IMR-90 (cell line): Measurements from ENCODE around the gene ELMOD3. TPM values are rescaled to one million over a fixed set of nuclear protein-coding genes. Genes with fewer than 3 reads are reported as not detected.

ENCODE experiments used
- ATAC-seq: fragments of 200-7000 bp; cut with Tn5 transposase; 2 replicates; pipeline ENCODE4 v1.9.1; 2020; ENCODE audit warnings: low read depth, mild to moderate bottlenecking, moderate library complexity
- BruUV-seq: library from RNA; stranded (reverse); fragments of 400-500 nt; replicated peaks from 2 replicates; lab custom pipeline; 2021; lab: Mats Ljungman, UMichigan
- CTCF ChIA-PET: fragments of 300-600 bp; formaldehyde crosslinking; extraction: SDS; loops from one replicate; lab custom pipeline; 2021; ENCODE audit warnings: antibody characterized with exemption; lab: Yijun Ruan, JAX
- POLR2A ChIA-PET: fragments of 300-600 bp; sonication (Branson Sonifier 250); formaldehyde crosslinking; loops from one replicate; lab custom pipeline; 2022; ENCODE audit warnings: antibody characterized with exemption; ENCODE audit not compliant: unreplicated experiment; lab: Charles Lee
- DNase-seq: peaks from one replicate; pipeline ENCODE4 v3.0.0; 2013
- H2AFZ ChIP-seq: replicated peaks from 2 replicates; pipeline ENCODE3; 2013; ENCODE audit warnings: low read length, mild to moderate bottlenecking; ENCODE audit not compliant: poor library complexity
- H2AK5ac ChIP-seq: 2 replicates; pipeline ENCODE4 v1.6.1; 2013; ENCODE audit warnings: low read depth, low read length, inconsistent platforms
- H2AK9ac ChIP-seq: replicated peaks from 2 replicates; pipeline ENCODE3; 2013; ENCODE audit warnings: mild to moderate bottlenecking, low read depth, low read length, moderate library complexity; ENCODE audit not compliant: poor library complexity
- H2BK120ac ChIP-seq: 2 replicates; pipeline ENCODE4 v1.6.1; 2013; ENCODE audit warnings: low read depth, low read length, inconsistent platforms
- H2BK15ac ChIP-seq: 3 replicates; pipeline ENCODE4 v1.6.1; 2013; ENCODE audit warnings: low read depth, low read length, inconsistent platforms
- H2BK20ac ChIP-seq: 2 replicates; pipeline ENCODE4 v1.6.1; 2013; ENCODE audit warnings: low read depth, mild to moderate bottlenecking, inconsistent platforms, low read length, moderate library complexity
- H2BK5ac ChIP-seq: 2 replicates; pipeline ENCODE4 v1.6.1; 2013; ENCODE audit warnings: mild to moderate bottlenecking, low read depth, low read length, inconsistent platforms; ENCODE audit not compliant: poor library complexity, severe bottlenecking
- H3K14ac ChIP-seq: replicated peaks from 2 replicates; pipeline ENCODE4 v1.6.1; 2013; ENCODE audit warnings: low read depth, low read length, inconsistent platforms
- H3K18ac ChIP-seq: 2 replicates; pipeline ENCODE4 v1.6.1; 2013; ENCODE audit warnings: low read depth, low read length, control low read depth
- H3K23ac ChIP-seq: 2 replicates; pipeline ENCODE4 v1.6.1; 2013; ENCODE audit warnings: low read depth, low read length, inconsistent platforms
- H3K27ac ChIP-seq: 2 replicates; pipeline ENCODE4 v1.5.1; 2013; ENCODE audit warnings: mild to moderate bottlenecking, control low read depth, low read length; ENCODE audit not compliant: insufficient read depth
- H3K27me3 ChIP-seq: 2 replicates; pipeline ENCODE4 v1.6.1; 2013; ENCODE audit warnings: low read length; ENCODE audit not compliant: control insufficient read depth, insufficient read depth
- H3K36me3 ChIP-seq: 2 replicates; pipeline ENCODE4 v1.6.1; 2013; ENCODE audit warnings: low read length, mixed read lengths; ENCODE audit not compliant: control insufficient read depth, insufficient read depth
- H3K4ac ChIP-seq: 2 replicates; pipeline ENCODE4 v1.6.1; 2013; ENCODE audit warnings: low read depth, low read length, inconsistent platforms
- H3K4me1 ChIP-seq: 2 replicates; pipeline ENCODE4 v1.6.1; 2013; ENCODE audit warnings: low read length, mixed read lengths; ENCODE audit not compliant: control insufficient read depth, insufficient read depth
- H3K4me2 ChIP-seq: 2 replicates; pipeline ENCODE4 v1.6.1; 2013; ENCODE audit warnings: low read depth, mild to moderate bottlenecking, control low read depth, low read length, moderate library complexity
- H3K4me3 ChIP-seq: 2 replicates; pipeline ENCODE4 v1.5.1; 2013; ENCODE audit warnings: low read depth, mild to moderate bottlenecking, control low read depth, low read length, moderate library complexity; ENCODE audit not compliant: insufficient read depth
- H3K56ac ChIP-seq: 2 replicates; pipeline ENCODE4 v1.6.1; 2013; ENCODE audit warnings: low read length, inconsistent platforms; ENCODE audit not compliant: insufficient read depth; ENCODE audit errors: extremely low read depth
- H3K79me1 ChIP-seq, 2 experiments: 2 replicates each; pipeline ENCODE4 v1.6.1; 2013; ENCODE audit warnings: low read length in 2 of 2, inconsistent platforms in 1 of 2, low read depth in 1 of 2
- H3K9ac ChIP-seq: 2 replicates; pipeline ENCODE4 v1.6.1; 2013; ENCODE audit warnings: low read depth, low read length, control low read depth
- H3K9me1 ChIP-seq: 2 replicates; pipeline ENCODE4 v1.6.1; 2013; ENCODE audit warnings: low read length, inconsistent platforms; ENCODE audit not compliant: insufficient read depth
- H3K9me3 ChIP-seq: 2 replicates; pipeline ENCODE4 v1.6.1; 2013; ENCODE audit warnings: low read length; ENCODE audit not compliant: control insufficient read depth, insufficient read depth
- H4K20me1 ChIP-seq: 2 replicates; pipeline ENCODE4 v1.6.1; 2013; ENCODE audit warnings: low read length, inconsistent platforms; ENCODE audit not compliant: insufficient read depth
- H4K5ac ChIP-seq: 2 replicates; pipeline ENCODE4 v1.6.1; 2013; ENCODE audit warnings: mild to moderate bottlenecking, low read depth, low read length, control low read depth
- H4K8ac ChIP-seq, 2 experiments: 2 replicates each; pipeline ENCODE4 v1.6.1; 2013; ENCODE audit warnings: low read depth in 2 of 2, low read length in 2 of 2, control low read depth in 1 of 2, inconsistent platforms in 1 of 2
- H4K91ac ChIP-seq: 2 replicates; pipeline ENCODE4 v1.6.1; 2013; ENCODE audit warnings: low read depth, low read length, inconsistent platforms; ENCODE audit not compliant: insufficient read depth
- BHLHE40 ChIP-seq: fragments of 150-350 bp; IDR thresholded peaks from 2 replicates; pipeline ENCODE4 v1.6.1; 2016; ENCODE audit warnings: mild to moderate bottlenecking, low read depth, low read length
- CEBPB ChIP-seq: IDR thresholded peaks from 2 replicates; pipeline ENCODE4 v1.6.1; 2012; ENCODE audit warnings: low read depth, low read length, improper control_type of control experiment
- CHD1 ChIP-seq: IDR thresholded peaks from 2 replicates; pipeline ENCODE4 v1.6.1; 2012; ENCODE audit warnings: low read depth, low read length, improper control_type of control experiment
- CTCF ChIP-seq: conservative IDR thresholded peaks from 2 replicates; pipeline ENCODE4 v1.5.1; 2012; ENCODE audit warnings: mild to moderate bottlenecking, low read depth, low read length, improper control_type of control experiment
- ELK1 ChIP-seq: fragments of 150-350 bp; IDR thresholded peaks from 2 replicates; pipeline ENCODE4 v1.6.1; 2016; ENCODE audit warnings: low read depth, mild to moderate bottlenecking, low read length, moderate library complexity, borderline replicate concordance
- FOS ChIP-seq: fragments of 150-350 bp; IDR thresholded peaks from 2 replicates; pipeline ENCODE4 v1.6.1; 2016; ENCODE audit warnings: low read depth, low read length
- MAFK ChIP-seq: IDR thresholded peaks from 2 replicates; pipeline ENCODE4 v1.6.1; 2012; ENCODE audit warnings: low read depth, low read length, improper control_type of control experiment
- MXI1 ChIP-seq: IDR thresholded peaks from 2 replicates; pipeline ENCODE4 v1.6.1; 2012; ENCODE audit warnings: low read depth, mild to moderate bottlenecking, low read length, moderate library complexity, borderline replicate concordance
- NFE2L2 ChIP-seq: fragments of 150-350 bp; IDR thresholded peaks from 2 replicates; pipeline ENCODE4 v1.6.1; 2016; ENCODE audit warnings: low read depth, mild to moderate bottlenecking, low read length
- POLR2A ChIP-seq: IDR thresholded peaks from 2 replicates; pipeline ENCODE4 v1.6.1; 2012; ENCODE audit warnings: mild to moderate bottlenecking, low read depth, low read length
- RAD21 ChIP-seq: IDR thresholded peaks from 2 replicates; pipeline ENCODE4 v1.6.1; 2012; ENCODE audit warnings: low read length, improper control_type of control experiment
- RCOR1 ChIP-seq: IDR thresholded peaks from 2 replicates; pipeline ENCODE4 v1.6.1; 2012; ENCODE audit warnings: mild to moderate bottlenecking, low read length, improper control_type of control experiment; ENCODE audit not compliant: insufficient replicate concordance
- RFX5 ChIP-seq: IDR thresholded peaks from 2 replicates; pipeline ENCODE4 v1.8.0; 2012; ENCODE audit warnings: low read depth, mild to moderate bottlenecking, low read length, moderate library complexity
- SMC3 ChIP-seq: fragments of 150-350 bp; IDR thresholded peaks from 2 replicates; pipeline ENCODE4 v1.6.1; 2016; ENCODE audit warnings: low read depth, mild to moderate bottlenecking, antibody characterized with exemption, low read length, moderate library complexity
- USF2 ChIP-seq: fragments of 150-350 bp; IDR thresholded peaks from 2 replicates; pipeline ENCODE4 v1.6.1; 2017; ENCODE audit warnings: mild to moderate bottlenecking, antibody characterized with exemption, low read length, low read depth
- WGBS, 2 experiments: methylation state at CpG; one replicate each; pipeline versions ENCODE4 v1.1.5 to v1.1.7; 2013; ENCODE audit warnings: missing lambda C conversion rate in 2 of 2; ENCODE audit not compliant: insufficient read length in 1 of 2; ENCODE audit errors: extremely low coverage in 2 of 2; 5-methylcytosine and 5-hydroxymethylcytosine counted together
- dilution Hi-C: fragments of 300-500 bp; cut with HindIII; formaldehyde crosslinking; loops from one replicate; pipeline ENCODE4 v1.14.3; 2018; ENCODE audit warnings: low sequenced_read_pairs; ENCODE audit not compliant: unreplicated experiment
- in situ Hi-C: fragments of 300-500 bp; cut with MboI; formaldehyde crosslinking; loops from 3 replicates; pipeline ENCODE4 v1.14.3; 2019; ENCODE audit warnings: low sequenced_read_pairs, inconsistent platforms, mixed read lengths
- intact Hi-C: fragments of 100-400 bp; cut with micrococcal nuclease; formaldehyde crosslinking; loops from 2 replicates; pipeline ENCODE4 v1.10.0; 2022
- polyA plus RNA-seq, 3 experiments: library from polyadenylated mRNA; depleted of rRNA; stranded (reverse); fragments of >200 nt; gene quantifications; 2 replicates each; pipeline ENCODE4 v1.2.3, GENCODE V29; 2012; ENCODE audit warnings: low replicate concordance in 1 of 3
- total RNA-seq: library from RNA; depleted of rRNA; stranded (reverse); fragments of >200 nt; gene quantifications from 2 replicates; pipeline ENCODE4 v1.2.3, GENCODE V29; 2012

The ELMOD3 gene
- total and polyA plus RNA-seq, 2 of the 4 experiments (the other 2 are of a cell fraction) = 13.1 to 20.7 TPM

GRCh38 chr2:85430752-85431569 is 76.4 kb downstream of the ELMOD3 start:
- Histone ChIP-seq H2BK20ac (no peak overlapping the region), H3K4me1 (peaks cover 16% of the 10 kb centered on the region), H3K14ac (no peak overlapping the region), H4K91ac (peak overlapping the region; percentile 23; the same call in 1 of the 2 replicates), H2AK5ac (peak overlapping the region; percentile 74), H3K18ac (no peak overlapping the region; the same call in 1 of the 2 replicates), H3K23ac (no peak overlapping the region), H3K4me3 (no peak overlapping the region), H3K9me1 (peaks cover under 1% of the 10 kb centered on the region; the same call in 1 of the 2 replicates), H3K79me1 (no peaks in the 10 kb centered on the region), H4K8ac (peak overlapping the region in 1 of 2 experiments; percentile 29; a peak in 1 of 4 replicates), H3K4me2 (no peak overlapping the region), H3K4ac (peak overlapping the region; percentile 2; the same call in 1 of the 2 replicates), H3K27me3 (no peaks in the 10 kb centered on the region), H3K9me3 (no peaks in the 10 kb centered on the region), H2BK15ac (peak overlapping the region; percentile 60; the same call in 1 of the 3 replicates), H2BK5ac (no peak overlapping the region), H3K56ac (no peak overlapping the region), H4K5ac (no peak overlapping the region; the same call in 1 of the 2 replicates), H4K20me1 (no peaks in the 10 kb centered on the region), H2AK9ac (no peak overlapping the region), H2BK120ac (peak overlapping the region; percentile 3; the same call in 1 of the 2 replicates), H2AFZ (peak overlapping the region; percentile 34), H3K36me3 (no peaks in the 10 kb centered on the region), H3K27ac (no peak overlapping the region), H3K9ac (no peak overlapping the region)
- in situ Hi-C loops = no loop called here
- ChIA-PET POLR2A (no interaction called here), CTCF (no interaction called here)
- WGBS, 2 experiments = 52% methylated on average over 2 of the region's 16 CpGs; no CpG with 5 or more reads in 1 of the 2 experiments
- intact Hi-C loops = no loop called here
- dilution Hi-C loops = no loop called here
- ATAC-seq (no peak), DNase-seq (no peak)
- BruUV-seq = no TSS peak
- TF ChIP-seq SMC3 (no peak), ELK1 (no peak), MXI1 (no peak), CTCF (no peak), NFE2L2 (no peak), CHD1 (no peak), USF2 (no peak), MAFK (no peak), BHLHE40 (no peak), RFX5 (no peak), RCOR1 (no peak), RAD21 (no peak), POLR2A (no peak), CEBPB (no peak), FOS (no peak)
